AG10803 (cell line): Measurements from ENCODE around the gene FOLR3.
"Not testable (repeated sequence)": the region's sequence is repeated elsewhere in the genome, so short reads cannot be mapped to it uniquely, and the experiment has no call there.

Experiments used
- DNase-seq: peaks from one replicate; pipeline ENCODE4 v3.0.0; 2010; ENCODE audit warnings: low read depth
- H3K4me3 ChIP-seq: 2 replicates; pipeline ENCODE4 v1.5.1; 2011; ENCODE audit warnings: mild to moderate bottlenecking, low read length, control low read depth
- CTCF ChIP-seq: conservative IDR thresholded peaks from 2 replicates; pipeline ENCODE4 v1.5.1; 2011; ENCODE audit warnings: mild to moderate bottlenecking, low read length, control low read depth, inconsistent platforms

The FOLR3 gene

GRCh38 chr11:72146625-72147024 is 11.1 kb downstream of the FOLR3 start:
- no peak overlapping the region for H3K4me3 ChIP-seq
- no peak for DNase-seq
- no peak for TF ChIP-seq CTCF

- no peak for TF ChIP-seq CTCF
- H3K4me3 ChIP-seq = no peak overlapping the region
- no peak for DNase-seq
Observed at GRCh38 chr11:72150882-72151281, 15.4 kb downstream of the FOLR3 start.

- not testable (repeated sequence) for DNase-seq, H3K4me3 ChIP-seq
Observed at GRCh38 chr11:72153874-72154273, 18.3 kb downstream of the FOLR3 start.

- H3K4me3 ChIP-seq = no peak overlapping the region
- DNase-seq = no peak
- no peak for TF ChIP-seq CTCF
Observed at GRCh38 chr11:72154816-72155215, 19.3 kb downstream of the FOLR3 start.

GRCh38 chr11:72155751-72156150 is 20.2 kb downstream of the FOLR3 start:
- no peak for TF ChIP-seq CTCF
- H3K4me3 ChIP-seq = no peak overlapping the region
- DNase-seq = no peak

GRCh38 chr11:72157131-72157530 is 21.6 kb downstream of the FOLR3 start:
- no peak for TF ChIP-seq CTCF
- no peak overlapping the region for H3K4me3 ChIP-seq
- no peak for DNase-seq

- no peak for DNase-seq
- H3K4me3 ChIP-seq = no peak overlapping the region
- no peak for TF ChIP-seq CTCF
Observed at GRCh38 chr11:72160319-72160718, 24.8 kb downstream of the FOLR3 start.

- DNase-seq = no peak
- H3K4me3 ChIP-seq = no peak overlapping the region
- no peak for TF ChIP-seq CTCF
Observed at GRCh38 chr11:72162891-72163492, 27.5 kb downstream of the FOLR3 start.

- DNase-seq, H3K4me3 ChIP-seq: not testable (repeated sequence)
Observed at GRCh38 chr11:72164187-72164586, 28.7 kb downstream of the FOLR3 start.

GRCh38 chr11:72169046-72169555 is 33.6 kb downstream of the FOLR3 start:
- not testable (repeated sequence) for DNase-seq, H3K4me3 ChIP-seq

GRCh38 chr11:72169754-72170153 is 34.2 kb downstream of the FOLR3 start:
- not testable (repeated sequence) for DNase-seq, H3K4me3 ChIP-seq
